Ishikawa (cell line): ENCODE measurements around the gene WDR74.

ENCODE experiments used
- CEBPB ChIP-seq: IDR thresholded peaks from 2 replicates; pipeline ENCODE4 v1.6.1; 2012
- CREB1 ChIP-seq: IDR thresholded peaks from 2 replicates; pipeline ENCODE4 v1.6.1; 2012; ENCODE audit warnings: low read depth
- EGR1 ChIP-seq: IDR thresholded peaks from 2 replicates; pipeline ENCODE4 v1.6.1; 2012
- EP300 ChIP-seq: IDR thresholded peaks from 2 replicates; pipeline ENCODE4 v1.6.1; 2012; ENCODE audit warnings: borderline replicate concordance
- FOXM1 ChIP-seq: IDR thresholded peaks from 2 replicates; pipeline ENCODE4 v1.6.1; 2012; ENCODE audit warnings: low read depth, borderline replicate concordance
- MAX ChIP-seq: IDR thresholded peaks from 2 replicates; pipeline ENCODE4 v1.6.1; 2012
- NFIC ChIP-seq: IDR thresholded peaks from 2 replicates; pipeline ENCODE4 v1.6.1; 2012
- RAD21 ChIP-seq: IDR thresholded peaks from 2 replicates; pipeline ENCODE4 v1.6.1; 2012; ENCODE audit warnings: low read depth
- REST ChIP-seq: IDR thresholded peaks from 2 replicates; pipeline ENCODE4 v1.6.1; 2012; ENCODE audit warnings: low read depth, mild to moderate bottlenecking
- TAF1 ChIP-seq: IDR thresholded peaks from 2 replicates; pipeline ENCODE4 v1.6.1; 2012; ENCODE audit warnings: low read depth, mild to moderate bottlenecking
- TCF12 ChIP-seq: IDR thresholded peaks from 2 replicates; pipeline ENCODE4 v1.6.1; 2012; ENCODE audit warnings: low read depth
- TEAD4 ChIP-seq: IDR thresholded peaks from 2 replicates; pipeline ENCODE4 v1.6.1; 2012
- USF1 ChIP-seq: IDR thresholded peaks from 2 replicates; pipeline ENCODE4 v1.6.1; 2012
- YY1 ChIP-seq: IDR thresholded peaks from 2 replicates; pipeline ENCODE4 v1.6.1; 2012; ENCODE audit warnings: low read depth
- ZBTB7A ChIP-seq: IDR thresholded peaks from 2 replicates; pipeline ENCODE4 v1.6.1; 2012; ENCODE audit warnings: low read depth

Gene WDR74

GRCh38 chr11:62805961-62806441 lies 33.4 kb downstream of the WDR74 start:
- TF ChIP-seq EP300 (no peak), REST (no peak), TEAD4 (no peak), EGR1 (no peak), YY1 (no peak), TCF12 (no peak), NFIC (no peak), CREB1 (no peak)

- TF ChIP-seq EGR1 (0 out of 2 replicates have a peak, but pooled peaks have one; percentile 21), MAX (peak; percentile 68; the same call in 1 of the 2 replicates), USF1 (peak; percentile 3; the same call in 1 of the 2 replicates), CREB1 (peak; percentile 93), TEAD4 (0 out of 2 replicates have a peak, but pooled peaks have one; percentile 9), FOXM1 (no peak), YY1 (peak; percentile 86), TCF12 (peak; percentile 47; the same call in 1 of the 2 replicates), TAF1 (peak; percentile 97), REST (no peak), CEBPB (no peak), EP300 (0 out of 2 replicates have a peak, but pooled peaks have one; percentile 11), RAD21 (no peak), ZBTB7A (peak; percentile 55; the same call in 1 of the 2 replicates), NFIC (no peak)
Measured at GRCh38 chr11:62805076-62805892, 34.1 kb downstream of the WDR74 start, which contains the start of gene NXF1. Gene NXF1, minus strand, starts transcription at chr11:62805440. Its CDS starts 84 bp downstream, at chr11:62805356.

- TF ChIP-seq MAX (peak; percentile 10; the same call in 1 of the 2 replicates), ZBTB7A (no peak)
Measured at GRCh38 chr11:62804310-62805075, 34.9 kb downstream of the WDR74 start.

- TF ChIP-seq CEBPB (no peak), YY1 (no peak), EP300 (no peak), MAX (no peak), NFIC (no peak), REST (no peak), USF1 (no peak), TEAD4 (no peak), FOXM1 (no peak), EGR1 (no peak), CREB1 (no peak), ZBTB7A (no peak), RAD21 (no peak), TCF12 (no peak), TAF1 (no peak)
Measured at GRCh38 chr11:62801071-62801470, 38.3 kb downstream of the WDR74 start.
